ENCODE results near the gene MAPK10.

DNA sequence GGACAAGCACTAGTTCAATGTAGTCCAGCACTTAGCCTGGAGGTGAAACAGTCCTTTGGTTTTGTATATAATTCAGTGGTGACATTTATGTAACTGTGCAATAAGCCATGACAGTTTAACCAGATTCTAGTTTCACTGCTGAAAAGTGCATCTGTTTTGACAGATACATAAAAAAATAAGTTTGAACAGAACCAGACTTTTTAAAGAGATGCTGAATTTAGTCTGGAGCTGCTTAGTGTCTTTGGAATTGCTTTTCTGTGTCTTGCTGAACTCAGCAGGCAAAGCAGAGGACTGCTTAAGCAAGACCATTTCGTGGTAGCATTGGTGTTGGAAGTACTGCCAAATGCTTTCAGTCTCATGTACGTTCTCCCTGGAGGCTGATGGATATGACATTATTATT, 393.5 kb downstream of the MAPK10 start:
- TF ChIP-seq, protein P1, sequence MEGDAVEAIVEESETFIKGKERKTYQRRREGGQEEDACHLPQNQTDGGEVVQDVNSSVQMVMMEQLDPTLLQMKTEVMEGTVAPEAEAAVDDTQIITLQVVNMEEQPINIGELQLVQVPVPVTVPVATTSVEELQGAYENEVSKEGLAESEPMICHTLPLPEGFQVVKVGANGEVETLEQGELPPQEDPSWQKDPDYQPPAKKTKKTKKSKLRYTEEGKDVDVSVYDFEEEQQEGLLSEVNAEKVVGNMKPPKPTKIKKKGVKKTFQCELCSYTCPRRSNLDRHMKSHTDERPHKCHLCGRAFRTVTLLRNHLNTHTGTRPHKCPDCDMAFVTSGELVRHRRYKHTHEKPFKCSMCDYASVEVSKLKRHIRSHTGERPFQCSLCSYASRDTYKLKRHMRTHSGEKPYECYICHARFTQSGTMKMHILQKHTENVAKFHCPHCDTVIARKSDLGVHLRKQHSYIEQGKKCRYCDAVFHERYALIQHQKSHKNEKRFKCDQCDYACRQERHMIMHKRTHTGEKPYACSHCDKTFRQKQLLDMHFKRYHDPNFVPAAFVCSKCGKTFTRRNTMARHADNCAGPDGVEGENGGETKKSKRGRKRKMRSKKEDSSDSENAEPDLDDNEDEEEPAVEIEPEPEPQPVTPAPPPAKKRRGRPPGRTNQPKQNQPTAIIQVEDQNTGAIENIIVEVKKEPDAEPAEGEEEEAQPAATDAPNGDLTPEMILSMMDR (IDR thresholded peaks at IDR 0.05) = no peak
- TF ChIP-seq POLR2A (IDR thresholded peaks at IDR 0.05) (no peak), POLR2AphosphoS5 (IDR thresholded peaks at IDR 0.05) (no peak), EP300 (IDR thresholded peaks at IDR 0.05) (no peak)
